Esophagus muscularis mucosa (tissue), 4 donors: ENCODE data around the gene DIPK1B. TPM values are rescaled to one million over a fixed set of nuclear protein-coding genes. Genes with fewer than 3 reads are reported as not detected.

Experiments used
- DNase-seq: peaks from one replicate; pipeline ENCODE4 v3.0.0-alpha.2; 2017; ENCODE audit errors: extremely low spot score
- H3K27ac ChIP-seq, 4 donors: fragments of 200-600 bp; sonication (generic); replicated peaks in 1 of 4; 1 replicate in 3 of 4; 2 replicates in 1 of 4; pipeline ENCODE4 v1.5.1; 2016 to 2019; ENCODE audit warnings: mild to moderate bottlenecking in 1 of 4
- H3K27me3 ChIP-seq, 4 donors: fragments of 200-600 bp; sonication (generic); one replicate each; pipeline versions ENCODE4 v1.5.1 to v1.6.0; 2016 to 2019
- H3K36me3 ChIP-seq, 4 donors: fragments of 200-600 bp; sonication (generic); one replicate each; pipeline ENCODE4 v1.5.1; 2016 to 2019
- H3K4me1 ChIP-seq, 4 donors: fragments of 200-600 bp; sonication (generic); one replicate each; pipeline ENCODE4 v1.5.1; 2016 to 2019
- H3K4me3 ChIP-seq, 4 donors: fragments of 200-600 bp; sonication (generic); 1 replicate in 2 of 4; 2 replicates in 2 of 4; pipeline ENCODE4 v1.5.1; 2016 to 2019; ENCODE audit warnings: mild to moderate bottlenecking in 4 of 4, moderate library complexity in 1 of 4
- H3K9me3 ChIP-seq, 4 donors: fragments of 200-600 bp; sonication (generic); 1 replicate in 3 of 4; 2 replicates in 1 of 4; pipeline ENCODE4 v1.5.1; 2016 to 2019
- EP300 ChIP-seq: sonication (generic); formaldehyde crosslinking; IDR thresholded peaks from one replicate; pipeline ENCODE4 v1.6.1; 2017; ENCODE audit warnings: antibody characterized with exemption
- POLR2A ChIP-seq: fragments of 450-650 bp; IDR thresholded peaks from one replicate; pipeline ENCODE4 v1.6.1; 2017; ENCODE audit warnings: antibody characterized with exemption, moderate library complexity, mild to moderate bottlenecking, low read depth
- POLR2AphosphoS5 ChIP-seq, 2 donors: sonication (generic); formaldehyde crosslinking; IDR thresholded peaks; one replicate each; pipeline ENCODE4 v1.6.1; 2017; ENCODE audit warnings: antibody characterized with exemption in 2 of 2
- WGBS: methylation state at CpG from one replicate; pipeline ENCODE4 v1.1.5; 2018; 5-methylcytosine and 5-hydroxymethylcytosine counted together
- intact Hi-C: fragments of 100-400 bp; cut with DNase I; formaldehyde crosslinking; loops from one replicate; pipeline ENCODE4 v1.15.1; 2023
- total RNA-seq, 4 donors: library from RNA; depleted of rRNA; stranded (reverse); fragments of >200 nt; gene quantifications; one replicate each; pipeline versions ENCODE4 v1.1.0 to v1.2.1, GENCODE V29; 2016
- TF ChIP-seq, protein P1 (sequence below), 3 experiments: fragments of 200-600 bp in 2 of 3; fragments of 450-650 bp in 1 of 3; sonication (generic) in 2 of 3; IDR thresholded peaks; one replicate each; pipeline ENCODE4 v1.5.1; 2017 to 2019; ENCODE audit warnings: antibody characterized with exemption in 3 of 3, mild to moderate bottlenecking in 2 of 3, moderate library complexity in 1 of 3

Gene DIPK1B
- total RNA-seq, 4 donors from 2014 or later = 6.6 to 27.8 (median 21.5) TPM

DNA sequence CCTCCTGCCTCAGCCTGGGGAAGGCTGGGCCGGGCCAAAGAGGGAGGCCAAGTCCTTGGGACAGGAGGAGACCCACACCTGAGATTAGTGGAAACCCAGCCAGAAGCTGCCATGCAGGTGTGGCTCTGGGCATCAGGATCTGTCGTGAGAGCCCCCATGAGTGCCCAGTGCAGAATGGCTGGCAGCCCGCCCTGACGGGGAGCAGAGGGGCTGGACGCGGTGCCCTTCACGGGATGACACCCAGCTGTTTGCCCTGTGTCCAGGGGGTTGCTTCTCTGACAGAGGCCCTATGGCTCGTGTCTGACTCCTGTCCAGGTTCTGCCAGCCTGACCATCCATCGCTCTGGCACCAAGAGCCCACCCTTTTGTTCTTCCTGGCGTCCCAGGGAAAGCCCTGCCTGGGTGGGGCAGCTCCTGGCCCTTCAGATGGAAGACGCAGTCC lies 8.5 kb downstream of the DIPK1B start:
- 61% methylated on average over 7 of the region's 11 CpGs for whole genome bisulfite sequencing
- Histone ChIP-seq H3K9me3 (no peaks in the 10 kb centered on the region), H3K27me3 (no peaks in the 10 kb centered on the region), H3K4me1 (peaks cover 55 to 71% (median 65%) of the 10 kb centered on the region in 4 donors), H3K36me3 (peaks cover 34 to 49% (median 45%) of the 10 kb centered on the region in 4 donors), H3K27ac (peak overlapping the region; percentile 48 to 71 (median 54)), H3K4me3 (no peak overlapping the region)
- TF ChIP-seq POLR2A = no peak
- TF ChIP-seq, protein P1, sequence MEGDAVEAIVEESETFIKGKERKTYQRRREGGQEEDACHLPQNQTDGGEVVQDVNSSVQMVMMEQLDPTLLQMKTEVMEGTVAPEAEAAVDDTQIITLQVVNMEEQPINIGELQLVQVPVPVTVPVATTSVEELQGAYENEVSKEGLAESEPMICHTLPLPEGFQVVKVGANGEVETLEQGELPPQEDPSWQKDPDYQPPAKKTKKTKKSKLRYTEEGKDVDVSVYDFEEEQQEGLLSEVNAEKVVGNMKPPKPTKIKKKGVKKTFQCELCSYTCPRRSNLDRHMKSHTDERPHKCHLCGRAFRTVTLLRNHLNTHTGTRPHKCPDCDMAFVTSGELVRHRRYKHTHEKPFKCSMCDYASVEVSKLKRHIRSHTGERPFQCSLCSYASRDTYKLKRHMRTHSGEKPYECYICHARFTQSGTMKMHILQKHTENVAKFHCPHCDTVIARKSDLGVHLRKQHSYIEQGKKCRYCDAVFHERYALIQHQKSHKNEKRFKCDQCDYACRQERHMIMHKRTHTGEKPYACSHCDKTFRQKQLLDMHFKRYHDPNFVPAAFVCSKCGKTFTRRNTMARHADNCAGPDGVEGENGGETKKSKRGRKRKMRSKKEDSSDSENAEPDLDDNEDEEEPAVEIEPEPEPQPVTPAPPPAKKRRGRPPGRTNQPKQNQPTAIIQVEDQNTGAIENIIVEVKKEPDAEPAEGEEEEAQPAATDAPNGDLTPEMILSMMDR (IDR thresholded peaks at IDR 0.05) = no peak
- intact Hi-C loops = no loop called here
- DNase-seq = no peak

GRCh38 chr9:136721339-136722092 lies 9.1 kb downstream of the DIPK1B start:
- Histone ChIP-seq H3K27ac (peak overlapping the region; percentile 48 to 71 (median 54)), H3K9me3 (no peaks in the 10 kb centered on the region), H3K36me3 (peaks cover 34 to 55% (median 51%) of the 10 kb centered on the region in 4 donors), H3K4me1 (peaks cover 61 to 77% (median 71%) of the 10 kb centered on the region in 4 donors), H3K4me3 (no peak overlapping the region), H3K27me3 (no peaks in the 10 kb centered on the region)
- WGBS = 67% methylated on average over 9 of the region's 30 CpGs
- intact Hi-C loops = no loop called here
- no peak for DNase-seq
- TF ChIP-seq EP300 (no peak), POLR2AphosphoS5 (IDR thresholded peaks at IDR 0.05) (peak; percentile 28 to 49), POLR2A (no peak)
- TF ChIP-seq, protein P1 (IDR thresholded peaks at IDR 0.05) = no peak

GRCh38 chr9:136722093-136722968 lies 10.0 kb downstream of the DIPK1B start:
- no peaks in the 10 kb centered on the region for H3K27me3 ChIP-seq
- peaks cover 69 to 85% (median 79%) of the 10 kb centered on the region in 4 donors for H3K4me1 ChIP-seq
- TF ChIP-seq POLR2AphosphoS5 (IDR thresholded peaks at IDR 0.05) = no peak
- peaks cover 34 to 59% (median 55%) of the 10 kb centered on the region in 4 donors for H3K36me3 ChIP-seq
- no peak for DNase-seq
- 71% methylated on average over 11 of the region's 31 CpGs for WGBS
- peak overlapping the region in 3 of 4 donors; percentile 45 to 71 (median 54) for H3K27ac ChIP-seq
- intact Hi-C loops = no loop called here
- H3K4me3 ChIP-seq = no peak overlapping the region
- H3K9me3 ChIP-seq = no peaks in the 10 kb centered on the region

DNA sequence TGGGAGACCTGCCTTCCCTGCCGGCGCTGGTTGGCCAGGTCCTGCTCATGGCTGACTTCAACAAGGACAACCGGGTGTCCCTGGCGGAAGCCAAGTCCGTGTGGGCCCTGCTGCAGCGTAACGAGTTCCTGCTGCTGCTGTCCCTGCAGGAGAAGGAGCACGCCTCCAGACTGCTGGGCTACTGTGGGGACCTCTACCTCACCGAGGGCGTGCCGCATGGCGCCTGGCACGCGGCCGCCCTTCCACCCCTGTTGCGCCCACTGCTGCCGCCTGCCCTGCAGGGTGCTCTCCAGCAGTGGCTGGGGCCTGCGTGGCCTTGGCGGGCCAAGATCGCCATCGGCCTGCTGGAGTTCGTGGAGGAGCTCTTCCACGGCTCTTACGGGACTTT lies 10.6 kb downstream of the DIPK1B start:
- no peak overlapping the region for H3K27ac ChIP-seq
- WGBS = no CpG with 5 or more reads among the region's 24 CpGs
- no peak for DNase-seq
- intact Hi-C loops = no loop called here
- TF ChIP-seq, protein P1 (IDR thresholded peaks at IDR 0.05) = no peak
- TF ChIP-seq POLR2A = no peak
- no peak for TF ChIP-seq POLR2AphosphoS5 (IDR thresholded peaks at IDR 0.05)
- TF ChIP-seq EP300 = no peak
- H3K27me3 ChIP-seq = no peaks in the 10 kb centered on the region
- peaks cover 34 to 59% (median 55%) of the 10 kb centered on the region in 4 donors for H3K36me3 ChIP-seq
- peaks cover 70 to 86% (median 80%) of the 10 kb centered on the region in 4 donors for H3K4me1 ChIP-seq
- no peak overlapping the region for H3K4me3 ChIP-seq
- H3K9me3 ChIP-seq = no peaks in the 10 kb centered on the region
